Measurements from ENCODE around the gene RYR1.

GRCh38 chr19:38512277-38512676, 78.8 kb downstream of the RYR1 start:
- TF ChIP-seq CTCF (conservative IDR thresholded peaks at IDR 0.05; ENCODE audit: low read length) = no peak
- TF ChIP-seq EZH2phosphoT487 (IDR thresholded peaks at IDR 0.05; ENCODE audit: borderline replicate concordance, low read depth, low read length) = no peak

Data from OCI-LY7 (cell line).